ENCODE measurements around the gene RPTOR. TPM values are rescaled to one million over a fixed set of nuclear protein-coding genes. Genes with fewer than 3 reads are reported as not detected.

The RPTOR gene
- total RNA-seq, 6 experiments from 2014 or later: 34.4 to 39.2 (median 35.5) TPM

GRCh38 chr17:80769936-80770625, 225.4 kb downstream of the RPTOR start:
- peaks cover 3% of the 10 kb centered on the region; the same call in 1 of the 2 replicates for H3K27me3 Mint-ChIP-seq (ENCODE audit: insufficient read depth)
- TF ChIP-seq CTCF (IDR thresholded peaks at IDR 0.05): no peak
- no peak overlapping the region for H3K4me3 Mint-ChIP-seq
- peaks cover 19% of the 10 kb centered on the region; the same call in 1 of the 2 replicates for H3K4me1 Mint-ChIP-seq (ENCODE audit: low read depth)
- no peaks in the 10 kb centered on the region; the same call in 1 of the 2 replicates for H3K36me3 Mint-ChIP-seq (ENCODE audit: low read depth)
- H3K9me3 Mint-ChIP-seq: no peaks in the 10 kb centered on the region
- no peak for DNase-seq
- no peak overlapping the region for H3K27ac Mint-ChIP-seq

GRCh38 chr17:80770881-80771611, 226.4 kb downstream of the RPTOR start:
- Mint-ChIP-seq H3K4me3 (no peak overlapping the region), H3K27me3 (ENCODE audit: insufficient read depth) (peaks cover 3% of the 10 kb centered on the region; the same call in 1 of the 2 replicates), H3K9me3 (no peaks in the 10 kb centered on the region), H3K4me1 (ENCODE audit: low read depth) (peaks cover 14% of the 10 kb centered on the region; the same call in 1 of the 2 replicates), H3K36me3 (ENCODE audit: low read depth) (no peaks in the 10 kb centered on the region), H3K27ac (no peak overlapping the region)
- no peak for TF ChIP-seq CTCF (IDR thresholded peaks at IDR 0.05)
- DNase-seq: no peak

GRCh38 chr17:80771612-80772005, 227.0 kb downstream of the RPTOR start:
- Mint-ChIP-seq H3K4me3 (no peak overlapping the region), H3K9me3 (no peaks in the 10 kb centered on the region), H3K27ac (no peak overlapping the region), H3K36me3 (ENCODE audit: low read depth) (peaks cover 3% of the 10 kb centered on the region), H3K4me1 (ENCODE audit: low read depth) (peaks cover 14% of the 10 kb centered on the region; the same call in 1 of the 2 replicates), H3K27me3 (ENCODE audit: insufficient read depth) (peaks cover 3% of the 10 kb centered on the region; the same call in 1 of the 2 replicates)
- TF ChIP-seq CTCF (IDR thresholded peaks at IDR 0.05): no peak
- no peak for DNase-seq

- H3K27ac Mint-ChIP-seq: no peak overlapping the region; the same call in 1 of the 2 replicates
These were observed 228.2 kb downstream of the RPTOR start for GRCh38 chr17:80772906-80773242.

More at GRCh38 chr17:80772906-80773242, 228.2 kb downstream of the RPTOR start:
- no peak for DNase-seq
- peaks cover 14% of the 10 kb centered on the region; the same call in 1 of the 2 replicates for H3K4me1 Mint-ChIP-seq (ENCODE audit: low read depth)
- no peak for TF ChIP-seq CTCF (IDR thresholded peaks at IDR 0.05)
- H3K27me3 Mint-ChIP-seq (ENCODE audit: insufficient read depth): peaks cover 3% of the 10 kb centered on the region; the same call in 1 of the 2 replicates
- peaks cover 15% of the 10 kb centered on the region for H3K36me3 Mint-ChIP-seq (ENCODE audit: low read depth)
- H3K4me3 Mint-ChIP-seq: no peak overlapping the region
- H3K9me3 Mint-ChIP-seq: no peaks in the 10 kb centered on the region

All from HFFc6 (cell line).